Upper lobe of left lung (tissue), 6 donors: Measurements from ENCODE around the gene MOCOS. TPM values are rescaled to one million over a fixed set of nuclear protein-coding genes. Genes with fewer than 3 reads are reported as not detected.

Source experiments
- ATAC-seq, 2 donors: fragments of 200-7000 bp; cut with Tn5 transposase; one replicate each; pipeline ENCODE4 v1.9.1; 2022; ENCODE audit warnings: mild to moderate bottlenecking in 2 of 2, moderate library complexity in 2 of 2; ENCODE audit not compliant: low FRiP score in 2 of 2
- DNase-seq, 2 donors: peaks; one replicate each; pipeline ENCODE4 v3.0.0-alpha.2; 2019 to 2020
- H3K27ac ChIP-seq, 4 donors: fragments of 200-600 bp; sonication (generic); one replicate each; pipeline ENCODE4 v1.5.1; 2016 to 2019
- H3K27me3 ChIP-seq, 4 donors: fragments of 200-600 bp; sonication (generic); one replicate each; pipeline ENCODE4 v1.5.1; 2017 to 2019
- H3K36me3 ChIP-seq, 4 donors: fragments of 200-600 bp; sonication (generic); one replicate each; pipeline ENCODE4 v1.5.1; 2016 to 2019
- H3K4me1 ChIP-seq, 4 donors: fragments of 200-600 bp; sonication (generic); one replicate each; pipeline ENCODE4 v1.5.1; 2018 to 2019
- H3K4me3 ChIP-seq, 4 donors: fragments of 200-600 bp; sonication (generic); one replicate each; pipeline ENCODE4 v1.5.1; 2017 to 2019; ENCODE audit warnings: mild to moderate bottlenecking in 2 of 4, moderate library complexity in 1 of 4
- H3K9me3 ChIP-seq, 4 donors: fragments of 200-600 bp; sonication (generic); one replicate each; pipeline ENCODE4 v1.5.1; 2018 to 2019
- EP300 ChIP-seq, 4 donors: sonication (generic); formaldehyde crosslinking; IDR thresholded peaks; one replicate each; pipeline ENCODE4 v1.5.1; 2017; ENCODE audit warnings: antibody characterized with exemption in 4 of 4, control low read depth in 2 of 4
- POLR2A ChIP-seq, 4 donors: fragments of 450-650 bp; IDR thresholded peaks; one replicate each; pipeline ENCODE4 v1.5.1; 2016 to 2017; ENCODE audit warnings: antibody characterized with exemption in 4 of 4, mild to moderate bottlenecking in 2 of 4
- POLR2AphosphoS5 ChIP-seq, 2 donors: sonication (generic); formaldehyde crosslinking; IDR thresholded peaks; one replicate each; pipeline ENCODE4 v1.5.1; 2017; ENCODE audit warnings: antibody characterized with exemption in 2 of 2
- WGBS, 2 donors: methylation state at CpG; one replicate each; pipeline ENCODE4 v1.1.5; 2017 to 2018; 5-methylcytosine and 5-hydroxymethylcytosine counted together
- total RNA-seq, 6 donors: library from RNA; depleted of rRNA in 4 of 6; stranded (reverse); fragments of >200 nt in 4 of 6; gene quantifications; one replicate each; pipeline versions ENCODE4 v1.1.0 to v1.2.1, GENCODE V29; 2016 to 2021
- TF ChIP-seq, protein P1 (sequence below), 6 experiments: fragments of 450-650 bp in 4 of 6; fragments of 200-600 bp in 2 of 6; sonication (generic) in 2 of 6; IDR thresholded peaks; one replicate each; pipeline ENCODE4 v1.5.1; 2016 to 2019; ENCODE audit warnings: antibody characterized with exemption in 6 of 6
- donor health status: DM: no; HTN: no; CAD: no; lungs with moderate emphysema.
- donor health status: DM: no; HTN: yes; CAD: no; lungs with severe emphysema.

Gene MOCOS
- total RNA-seq, 6 donors from 2014 or later = 1.9 to 4.7 (median 3.8) TPM

DNA sequence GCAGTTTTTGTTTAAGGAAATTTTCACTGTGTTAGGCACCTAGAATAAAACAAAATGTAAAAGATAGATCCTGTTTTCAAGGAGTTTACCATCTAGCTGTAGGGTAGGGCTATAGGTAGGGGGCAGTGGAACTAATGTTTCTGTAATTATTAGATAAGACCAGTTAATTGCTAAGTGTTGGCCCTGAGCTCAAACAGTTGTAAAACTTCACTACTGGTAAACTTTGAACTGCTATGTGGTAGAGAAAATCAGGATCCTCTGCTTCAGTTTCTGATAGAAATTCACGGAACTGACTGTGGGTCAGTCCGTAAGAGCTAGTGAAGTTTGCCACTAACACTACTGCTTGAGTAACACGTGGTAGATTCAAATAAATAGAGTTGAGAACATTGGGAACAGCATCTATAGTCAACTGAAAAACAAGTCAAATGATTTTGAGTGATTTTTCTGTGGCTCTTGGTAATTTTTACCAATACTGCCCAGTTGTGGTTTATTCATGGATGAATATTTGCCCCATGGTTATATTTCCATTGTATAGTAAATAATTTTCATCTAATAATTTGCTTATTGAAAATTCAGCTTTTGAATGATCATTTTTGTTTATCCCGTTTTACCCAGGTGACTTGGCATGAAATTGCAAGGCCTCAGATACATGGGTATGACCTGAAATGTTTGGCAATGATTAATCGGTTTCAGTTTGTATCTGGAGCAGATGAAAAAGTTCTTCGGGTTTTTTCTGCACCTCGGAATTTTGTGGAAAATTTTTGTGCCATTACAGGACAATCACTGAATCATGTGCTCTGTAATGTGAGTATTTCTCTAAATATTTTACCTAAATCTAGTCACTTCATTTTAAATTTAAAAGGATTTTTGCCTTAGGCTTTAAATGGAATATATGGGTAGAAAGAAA, 31.2 kb upstream of the MOCOS start:
- H3K9me3 ChIP-seq = no peaks in the 10 kb centered on the region
- H3K4me1 ChIP-seq = no peaks in the 10 kb centered on the region
- ATAC-seq (no peak), DNase-seq (no peak)
- TF ChIP-seq, protein P1, sequence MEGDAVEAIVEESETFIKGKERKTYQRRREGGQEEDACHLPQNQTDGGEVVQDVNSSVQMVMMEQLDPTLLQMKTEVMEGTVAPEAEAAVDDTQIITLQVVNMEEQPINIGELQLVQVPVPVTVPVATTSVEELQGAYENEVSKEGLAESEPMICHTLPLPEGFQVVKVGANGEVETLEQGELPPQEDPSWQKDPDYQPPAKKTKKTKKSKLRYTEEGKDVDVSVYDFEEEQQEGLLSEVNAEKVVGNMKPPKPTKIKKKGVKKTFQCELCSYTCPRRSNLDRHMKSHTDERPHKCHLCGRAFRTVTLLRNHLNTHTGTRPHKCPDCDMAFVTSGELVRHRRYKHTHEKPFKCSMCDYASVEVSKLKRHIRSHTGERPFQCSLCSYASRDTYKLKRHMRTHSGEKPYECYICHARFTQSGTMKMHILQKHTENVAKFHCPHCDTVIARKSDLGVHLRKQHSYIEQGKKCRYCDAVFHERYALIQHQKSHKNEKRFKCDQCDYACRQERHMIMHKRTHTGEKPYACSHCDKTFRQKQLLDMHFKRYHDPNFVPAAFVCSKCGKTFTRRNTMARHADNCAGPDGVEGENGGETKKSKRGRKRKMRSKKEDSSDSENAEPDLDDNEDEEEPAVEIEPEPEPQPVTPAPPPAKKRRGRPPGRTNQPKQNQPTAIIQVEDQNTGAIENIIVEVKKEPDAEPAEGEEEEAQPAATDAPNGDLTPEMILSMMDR (IDR thresholded peaks at IDR 0.05) = no peak
- TF ChIP-seq POLR2A (IDR thresholded peaks at IDR 0.05) (no peak), EP300 (IDR thresholded peaks at IDR 0.05) (no peak), POLR2AphosphoS5 (IDR thresholded peaks at IDR 0.05) (no peak)
- no peak overlapping the region for H3K4me3 ChIP-seq
- H3K27me3 ChIP-seq = no peaks in the 10 kb centered on the region
- WGBS, 2 donors = 95 to 96% methylated on average over 7 of the region's 7 CpGs
- H3K27ac ChIP-seq = no peak overlapping the region
- H3K36me3 ChIP-seq = peaks cover 22 to 94% (median 54%) of the 10 kb centered on the region in 4 donors

DNA sequence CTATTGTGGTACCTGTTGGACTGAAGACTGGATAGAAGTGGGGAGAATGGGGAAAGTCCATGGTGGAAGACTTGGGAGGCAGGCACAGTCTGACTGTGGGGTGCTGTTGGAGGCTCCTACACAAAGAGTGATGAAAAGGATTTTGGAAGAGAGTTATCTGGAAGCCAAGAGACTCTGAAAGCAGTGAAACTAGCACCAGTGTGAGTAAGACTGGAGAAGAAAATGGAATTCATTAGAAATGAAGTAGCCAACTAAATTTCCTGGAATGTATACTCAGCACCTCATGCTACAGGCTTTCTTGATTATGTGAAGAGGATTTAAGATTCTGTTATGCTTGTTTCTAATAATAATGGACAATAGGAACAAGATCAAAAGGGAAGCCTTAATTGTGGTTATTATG, 29.9 kb upstream of the MOCOS start:
- Histone ChIP-seq H3K27me3 (no peaks in the 10 kb centered on the region), H3K27ac (peak overlapping the region in 1 of 4 donors; percentile 20), H3K9me3 (no peaks in the 10 kb centered on the region), H3K36me3 (peaks cover 27 to 94% (median 53%) of the 10 kb centered on the region in 4 donors), H3K4me3 (no peak overlapping the region), H3K4me1 (no peaks in the 10 kb centered on the region)
- DNase-seq (no peak), ATAC-seq (no peak)
- no peak for TF ChIP-seq EP300 (IDR thresholded peaks at IDR 0.05)
- no peak for TF ChIP-seq POLR2A (IDR thresholded peaks at IDR 0.05)
- no peak for TF ChIP-seq POLR2AphosphoS5 (IDR thresholded peaks at IDR 0.05)
- TF ChIP-seq, protein P1 (IDR thresholded peaks at IDR 0.05) = no peak

DNA sequence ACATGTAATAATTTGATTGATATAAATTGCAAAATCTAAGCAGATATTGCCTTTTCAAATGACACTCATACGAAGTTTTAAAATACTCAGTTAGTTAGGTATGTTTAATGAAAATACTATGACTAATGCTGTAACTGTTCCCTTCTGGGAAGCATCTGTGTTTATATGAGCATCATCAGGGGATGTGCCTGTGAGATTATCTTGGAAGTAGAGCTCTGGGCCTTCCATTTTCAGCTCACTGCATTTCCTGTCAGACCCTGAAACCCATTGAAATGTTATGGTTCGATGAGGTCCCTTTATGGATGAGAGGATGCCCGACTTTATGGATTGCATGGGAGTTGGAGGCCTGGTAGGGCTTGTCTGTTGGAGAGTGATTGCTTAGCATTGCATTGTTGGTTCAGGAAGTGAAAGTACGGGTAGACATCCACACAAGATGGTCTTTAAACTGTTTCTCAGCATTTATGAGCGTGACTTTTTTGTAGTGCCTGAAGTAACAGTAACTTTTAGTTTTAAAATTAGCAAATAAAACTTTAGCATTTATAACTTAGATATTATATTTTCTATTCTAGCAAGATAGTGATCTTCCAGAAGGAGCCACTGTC, 28.9 kb upstream of the MOCOS start:
- TF ChIP-seq EP300 (IDR thresholded peaks at IDR 0.05) (peak in 1 of 4 donors; percentile 18), POLR2A (IDR thresholded peaks at IDR 0.05) (no peak), POLR2AphosphoS5 (IDR thresholded peaks at IDR 0.05) (peak in 1 of 2 donors; percentile 30)
- TF ChIP-seq, protein P1 (IDR thresholded peaks at IDR 0.05) = no peak
- H3K9me3 ChIP-seq = no peaks in the 10 kb centered on the region
- peaks cover 27 to 94% (median 49%) of the 10 kb centered on the region in 4 donors for H3K36me3 ChIP-seq
- DNase-seq (no peak), ATAC-seq (peak in 1 of 2 donors; percentile 51)
- 55 to 67% methylated on average over 5 of the region's 5 CpGs for WGBS, 2 donors
- H3K27ac ChIP-seq = peak overlapping the region in 1 of 4 donors; percentile 36
- no peak overlapping the region for H3K4me3 ChIP-seq
- H3K4me1 ChIP-seq = no peaks in the 10 kb centered on the region
- no peaks in the 10 kb centered on the region for H3K27me3 ChIP-seq

DNA sequence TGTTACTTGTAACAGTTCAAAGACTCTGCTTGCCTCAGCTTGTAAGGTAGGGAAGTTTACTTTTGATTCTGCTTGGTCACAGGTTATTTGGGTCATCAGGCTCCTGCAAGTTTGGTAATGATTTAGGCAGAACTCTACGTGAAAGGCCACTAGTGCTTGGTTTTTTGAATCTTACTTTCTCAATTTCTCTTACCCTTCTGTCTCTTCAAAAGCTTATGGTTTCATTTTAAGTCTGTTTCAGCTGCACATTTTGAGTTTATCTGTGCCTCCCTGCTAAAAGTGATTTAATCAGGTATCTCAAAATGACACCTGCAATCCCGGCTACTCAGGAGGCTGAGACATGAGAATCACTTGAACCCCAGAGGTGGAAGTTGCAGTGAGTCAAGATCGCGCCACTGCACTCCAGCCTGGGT, 26.3 kb upstream of the MOCOS start:
- WGBS, 2 donors = 85 to 88% methylated on average over 4 of the region's 4 CpGs
- Histone ChIP-seq H3K27ac (no peak overlapping the region), H3K4me1 (no peaks in the 10 kb centered on the region), H3K9me3 (no peaks in the 10 kb centered on the region), H3K27me3 (no peaks in the 10 kb centered on the region), H3K4me3 (no peak overlapping the region), H3K36me3 (peaks cover 25 to 94% (median 44%) of the 10 kb centered on the region in 4 donors)
- TF ChIP-seq POLR2A (IDR thresholded peaks at IDR 0.05) (no peak), POLR2AphosphoS5 (IDR thresholded peaks at IDR 0.05) (no peak), EP300 (IDR thresholded peaks at IDR 0.05) (no peak)
- TF ChIP-seq, protein P1 (IDR thresholded peaks at IDR 0.05) = no peak
- ATAC-seq = no peak
- no peak for DNase-seq
